NCI-H82 (cell line): ENCODE measurements around the gene SV2C.
"Not testable (repeated sequence)": the region's sequence is repeated elsewhere in the genome, so short reads cannot be mapped to it uniquely, and the experiment has no call there.

Source experiments
- DNase-seq: peaks from one replicate; lab custom pipeline; 2025; lab: John Stamatoyannopoulos, UW

The SV2C gene

GRCh38 chr5:76204191-76204590, 121.0 kb downstream of the SV2C start:
- peak; percentile 43 for DNase-seq

- DNase-seq, result peak; percentile 85
Measured at GRCh38 chr5:76204713-76205112, 121.5 kb downstream of the SV2C start.

DNA sequence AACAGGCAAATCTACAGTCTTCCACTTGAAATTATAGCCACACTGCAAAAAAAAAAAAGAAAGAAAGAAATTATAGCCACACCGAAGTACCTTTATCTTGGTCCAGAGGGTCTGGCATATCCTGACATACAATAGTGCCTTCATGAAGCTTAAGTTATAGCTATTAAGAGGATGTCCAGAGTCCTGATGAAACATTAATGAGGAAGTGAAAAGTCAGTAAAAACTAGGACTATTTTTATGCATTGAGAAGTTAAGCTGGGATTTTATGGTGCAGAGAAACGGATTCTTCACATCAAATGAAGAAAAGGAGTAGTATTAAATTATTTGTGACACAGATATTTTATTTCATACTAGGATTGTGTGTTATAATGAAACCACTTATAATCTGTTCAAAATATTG, 123.9 kb downstream of the SV2C start:
- no peak for DNase-seq

DNA sequence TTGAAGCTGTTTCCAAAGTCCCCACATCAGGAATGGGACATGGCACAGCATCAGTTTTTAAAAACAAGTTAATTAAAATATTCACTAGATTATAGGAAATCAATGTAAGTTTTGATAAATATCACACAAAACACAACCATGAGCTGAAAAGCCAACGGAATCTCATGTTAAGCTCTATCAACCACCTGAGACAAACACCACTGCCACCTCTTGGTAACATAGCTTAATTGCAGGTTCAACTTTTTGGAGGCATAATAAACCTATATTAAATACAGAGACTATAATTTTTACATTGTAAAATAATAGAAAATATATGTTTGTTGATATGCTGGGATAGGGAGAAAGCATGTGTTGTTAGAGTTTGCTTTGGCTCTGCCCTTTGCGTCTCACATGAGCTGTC, 126.1 kb downstream of the SV2C start:
- peak; percentile 34 for DNase-seq

GRCh38 chr5:76210946-76211345, 127.8 kb downstream of the SV2C start:
- no peak for DNase-seq

DNA sequence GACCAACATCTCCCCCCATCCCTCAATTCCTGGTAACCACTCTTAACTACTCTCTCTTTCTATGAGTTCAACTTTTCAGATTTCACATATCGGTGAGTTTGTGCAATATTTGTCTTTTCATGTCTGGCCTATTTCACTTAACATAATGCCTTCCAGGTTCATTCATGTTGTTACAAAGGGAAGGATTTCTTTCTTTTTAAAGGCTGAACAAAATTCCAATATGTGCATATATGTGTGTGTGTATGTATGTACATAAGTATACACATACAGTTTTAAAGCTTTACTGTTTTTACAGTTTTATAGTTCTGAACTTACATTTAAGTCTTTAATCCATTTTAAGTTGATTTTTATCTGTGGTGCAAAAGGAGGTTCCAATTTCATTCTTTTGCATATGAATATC, 130.7 kb downstream of the SV2C start:
- DNase-seq, result no peak

- DNase-seq, result no peak
Measured at GRCh38 chr5:76216748-76217147, 133.6 kb downstream of the SV2C start.

DNA sequence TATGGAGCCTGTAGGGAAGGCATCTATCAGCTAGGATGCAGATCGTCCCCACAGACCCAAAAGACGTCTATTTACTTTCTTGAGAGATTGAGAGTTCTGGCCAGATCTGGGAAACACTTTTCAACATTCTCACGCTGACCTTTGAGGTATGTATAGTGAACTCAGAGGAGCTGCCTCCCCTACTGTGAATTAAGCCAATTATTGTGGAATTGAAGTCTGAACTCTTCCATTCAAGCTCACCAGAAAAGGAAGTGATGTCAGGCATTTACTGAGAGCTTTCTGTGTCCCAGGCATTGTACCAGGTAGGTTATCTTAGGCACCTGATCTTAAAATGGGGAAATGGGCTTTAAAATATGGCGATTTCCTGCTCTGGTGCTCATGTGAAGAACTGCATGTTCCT, 136.5 kb downstream of the SV2C start:
- DNase-seq, result no peak

DNA sequence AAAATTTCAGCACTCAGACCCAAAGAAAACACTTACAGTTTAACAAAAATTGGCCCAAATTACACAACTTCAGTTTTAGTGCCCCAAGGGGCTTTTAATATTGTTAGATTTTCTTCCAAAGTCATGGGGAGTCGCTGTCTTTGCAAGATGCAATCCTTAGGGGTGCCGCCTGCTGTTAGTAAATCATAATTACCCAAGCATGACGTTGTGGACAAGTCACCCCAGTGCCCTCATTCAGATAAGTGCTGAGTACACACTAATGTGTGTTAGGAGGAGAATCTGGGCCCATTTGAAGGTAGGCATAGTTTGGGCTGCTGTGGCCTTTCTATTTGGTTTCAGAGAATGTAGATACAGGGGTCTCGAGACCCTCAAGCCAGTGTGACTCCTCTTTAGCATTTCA, 138.1 kb downstream of the SV2C start:
- DNase-seq, result no peak

DNA sequence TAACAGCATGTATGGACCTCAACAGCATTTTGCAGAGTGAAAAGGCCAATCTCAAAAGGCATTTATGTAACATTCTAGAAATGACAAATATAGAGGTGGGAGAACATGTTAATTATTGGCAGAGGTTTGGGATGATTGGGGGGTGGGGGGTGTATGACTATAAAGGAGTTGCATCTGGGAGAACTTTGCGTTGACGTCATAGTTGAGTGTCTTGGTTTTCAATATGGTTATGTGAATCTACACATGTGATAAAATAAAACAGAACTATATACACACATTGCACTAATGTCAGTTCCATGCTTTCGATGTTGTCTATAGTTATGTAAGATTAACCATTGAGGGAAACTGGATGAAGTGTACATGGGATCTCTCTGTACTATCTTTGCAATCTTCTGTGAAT, 139.1 kb downstream of the SV2C start:
- DNase-seq, result no peak

GRCh38 chr5:76223696-76224095, 140.5 kb downstream of the SV2C start:
- peak; percentile 38 for DNase-seq

DNA sequence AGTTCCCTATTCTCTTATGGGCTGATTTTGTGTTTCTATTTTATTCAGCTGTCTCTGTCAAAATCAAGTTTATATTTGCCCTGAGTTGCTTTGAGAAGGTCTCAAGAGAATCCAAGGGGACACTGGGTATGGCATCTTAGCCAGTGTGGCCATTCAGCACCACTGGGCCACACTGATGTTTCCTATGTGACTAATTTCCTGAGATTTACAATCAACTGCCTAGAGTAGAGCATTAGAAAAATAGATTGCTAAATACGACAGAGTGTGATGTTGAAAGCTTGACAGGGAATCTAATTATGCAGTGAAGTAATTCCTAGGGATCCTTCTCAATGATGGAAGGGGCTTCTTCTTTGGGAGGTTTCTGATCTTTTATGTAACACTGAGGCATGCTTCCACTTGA, 141.7 kb downstream of the SV2C start:
- no peak for DNase-seq

DNA sequence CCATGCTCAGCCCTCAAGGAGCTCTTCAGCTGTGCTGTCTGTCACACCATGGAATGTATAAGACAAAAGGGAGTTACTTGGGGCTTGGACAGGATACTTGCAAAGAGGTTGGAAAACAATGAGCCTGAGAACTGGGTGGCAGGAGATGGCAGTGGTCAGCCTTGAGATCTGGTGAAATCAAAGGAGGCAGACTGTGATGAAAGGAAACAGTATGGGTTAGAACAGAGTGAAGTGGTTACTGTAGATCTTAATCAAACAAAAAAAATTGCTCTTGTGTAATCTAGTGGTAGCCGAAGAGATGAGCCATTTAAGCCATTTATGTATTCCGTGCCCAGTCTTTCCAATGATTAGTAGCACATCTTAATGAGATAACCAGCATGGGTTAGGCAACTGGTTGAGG, 142.2 kb downstream of the SV2C start:
- DNase-seq, result no peak

DNA sequence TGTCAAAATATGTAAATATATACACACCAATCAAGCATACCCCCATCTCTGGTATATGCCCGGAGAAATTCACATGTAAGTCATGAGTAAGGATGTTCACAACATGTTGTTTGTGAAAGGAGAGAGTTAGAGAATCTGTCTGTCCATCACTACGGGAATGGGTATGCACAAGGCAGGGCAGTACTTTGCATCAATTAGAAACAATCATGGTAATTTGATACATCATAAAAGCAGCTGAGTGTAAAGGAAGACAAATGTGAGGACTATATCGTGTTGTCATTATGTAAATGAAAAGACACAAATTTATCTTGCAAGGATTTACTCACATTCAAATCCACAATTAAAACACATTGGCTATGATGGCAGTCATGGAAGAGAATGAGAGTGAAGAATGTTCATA, 146.7 kb downstream of the SV2C start:
- no peak for DNase-seq

DNA sequence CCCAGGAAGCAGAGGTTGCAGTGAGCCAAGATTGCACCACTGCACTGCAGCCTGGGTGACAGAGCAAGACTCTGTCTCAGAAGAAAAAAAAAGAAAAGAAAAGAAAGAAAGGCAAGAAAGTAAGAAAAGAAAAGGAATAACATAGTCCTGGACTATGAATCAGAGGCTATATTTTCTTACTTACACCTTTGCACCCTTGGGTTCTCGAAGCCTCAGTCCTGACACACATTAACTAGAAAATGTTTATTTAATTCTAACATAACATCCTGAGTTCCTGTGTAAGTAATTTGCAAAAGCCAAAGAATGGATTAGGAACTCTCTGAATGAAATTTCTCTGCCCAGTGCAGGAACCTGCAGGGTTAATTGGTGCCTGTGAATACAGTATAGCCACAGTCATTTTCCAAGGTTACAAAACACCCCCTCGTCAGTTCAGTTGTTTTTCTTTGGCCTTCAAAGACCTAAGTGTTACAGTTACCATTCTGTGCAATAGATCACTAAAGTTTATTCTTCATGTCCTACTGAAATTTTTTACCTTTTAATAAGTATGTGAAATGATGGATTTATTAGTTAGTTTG, 147.6 kb downstream of the SV2C start:
- no peak for DNase-seq

GRCh38 chr5:76234665-76235064, 151.5 kb downstream of the SV2C start:
- DNase-seq, result no peak

DNA sequence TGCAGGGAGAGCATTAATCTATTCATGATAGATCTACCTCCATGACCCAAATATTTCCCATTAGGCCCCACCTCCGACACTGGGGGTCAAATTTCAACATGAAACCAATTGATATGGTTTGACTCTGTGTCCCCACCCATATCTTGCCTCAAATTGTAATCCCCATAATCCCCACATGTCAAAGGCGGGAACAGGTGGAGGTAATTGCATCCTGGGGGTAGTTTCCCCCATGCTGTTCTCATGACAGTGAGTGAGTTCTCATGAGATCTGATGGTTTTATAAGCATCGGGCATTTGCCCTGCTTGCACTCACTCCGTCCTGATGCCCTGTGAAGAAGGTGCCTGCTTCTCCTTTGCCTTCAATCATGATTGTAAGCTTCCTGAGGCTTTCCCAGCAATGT, 153.5 kb downstream of the SV2C start:
- DNase-seq, result no peak

DNA sequence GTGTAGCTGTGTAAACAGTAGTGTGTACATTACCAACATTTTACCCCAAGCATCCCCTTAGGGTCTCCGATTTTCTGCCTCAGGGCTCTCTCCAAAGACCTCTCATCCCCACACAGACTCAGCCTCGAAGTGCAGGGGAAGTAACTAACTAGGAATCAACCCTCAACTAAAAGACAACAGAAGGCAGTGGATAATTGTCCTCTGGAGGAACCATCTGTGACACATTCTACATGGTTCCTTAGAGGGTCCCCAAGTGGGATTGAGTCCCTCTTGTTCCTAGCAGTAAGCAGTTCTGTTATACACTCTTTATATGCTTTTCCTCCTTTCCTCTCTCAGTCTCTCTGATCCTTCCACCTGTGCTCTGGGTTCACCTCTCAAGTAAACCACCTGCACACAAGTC, 157.2 kb downstream of the SV2C start:
- DNase-seq, result no peak

DNA sequence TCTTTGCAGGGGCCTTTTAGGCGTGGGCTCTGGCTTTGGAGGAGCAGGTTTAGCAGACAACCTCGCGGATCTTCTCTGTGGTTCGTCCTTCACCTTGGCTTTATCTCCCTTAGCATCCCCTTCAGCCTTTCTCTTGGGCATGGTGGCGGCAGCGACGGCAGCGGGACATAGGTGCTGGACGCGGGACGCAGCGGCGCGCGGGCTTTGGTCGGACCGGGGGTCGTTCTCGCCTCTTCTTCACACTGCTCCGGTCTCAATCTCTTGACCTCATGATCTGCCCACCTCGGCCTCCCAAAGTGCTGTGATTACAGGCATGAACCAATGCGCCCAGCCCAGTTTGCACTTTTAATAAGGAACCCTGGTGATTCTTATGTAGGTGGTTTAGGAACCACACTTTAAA, 159.0 kb downstream of the SV2C start:
- DNase-seq, result not testable (repeated sequence)

GRCh38 chr5:76245590-76245989, 162.4 kb downstream of the SV2C start:
- peak; percentile 70 for DNase-seq

DNA sequence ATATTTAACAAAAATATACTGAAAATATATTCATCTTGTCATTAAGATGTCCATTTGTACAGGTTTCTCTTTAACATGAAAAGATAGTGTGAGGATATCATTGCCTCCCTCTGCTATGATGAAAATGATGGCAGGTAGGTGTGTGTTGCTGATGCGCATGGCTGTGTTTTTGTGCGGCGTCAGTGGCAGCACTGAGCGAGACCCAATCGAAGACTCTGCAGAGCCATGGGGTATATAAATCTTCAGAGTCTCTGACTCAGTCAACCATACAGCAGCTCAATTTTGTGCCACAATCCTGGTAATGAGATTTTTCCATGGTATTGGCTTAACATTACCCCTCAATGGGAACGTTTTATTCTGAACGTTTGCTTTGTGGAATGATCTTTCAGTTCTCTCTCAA, 166.4 kb downstream of the SV2C start:
- DNase-seq, result peak; percentile 69

- DNase-seq, result peak; percentile 19
Measured at GRCh38 chr5:76250463-76250862, 167.3 kb downstream of the SV2C start.

GRCh38 chr5:76251656-76252055, 168.5 kb downstream of the SV2C start:
- no peak for DNase-seq

- DNase-seq, result no peak
Measured at GRCh38 chr5:76252437-76252836, 169.3 kb downstream of the SV2C start.
